ENCODE results near the gene RCVRN.

DNA sequence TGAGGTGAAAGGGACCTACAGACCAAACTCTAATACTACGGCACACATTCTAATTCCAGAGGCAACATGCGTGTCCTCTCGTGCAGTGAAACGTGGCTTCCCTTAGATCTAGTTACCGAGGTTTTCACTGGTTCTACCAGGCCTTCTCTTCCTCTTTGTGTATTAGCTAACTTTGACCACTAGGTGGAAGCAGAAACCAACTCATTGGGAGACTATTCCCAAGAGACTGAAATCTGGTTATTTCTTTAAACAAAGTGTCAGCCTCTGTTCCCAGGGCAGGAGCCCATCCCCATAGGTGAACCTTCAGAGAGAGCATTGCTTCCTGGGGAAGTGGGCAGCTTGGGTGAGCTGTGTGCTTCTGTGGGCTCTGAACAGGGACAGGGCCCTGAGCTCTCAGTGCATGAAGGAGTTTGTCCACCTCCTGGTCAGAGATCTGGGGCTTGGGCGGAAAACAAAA lies 19.7 kb upstream of the RCVRN start:
- no peak for TF ChIP-seq POLR2A (IDR thresholded peaks at IDR 0.05)
- TF ChIP-seq, protein P1, sequence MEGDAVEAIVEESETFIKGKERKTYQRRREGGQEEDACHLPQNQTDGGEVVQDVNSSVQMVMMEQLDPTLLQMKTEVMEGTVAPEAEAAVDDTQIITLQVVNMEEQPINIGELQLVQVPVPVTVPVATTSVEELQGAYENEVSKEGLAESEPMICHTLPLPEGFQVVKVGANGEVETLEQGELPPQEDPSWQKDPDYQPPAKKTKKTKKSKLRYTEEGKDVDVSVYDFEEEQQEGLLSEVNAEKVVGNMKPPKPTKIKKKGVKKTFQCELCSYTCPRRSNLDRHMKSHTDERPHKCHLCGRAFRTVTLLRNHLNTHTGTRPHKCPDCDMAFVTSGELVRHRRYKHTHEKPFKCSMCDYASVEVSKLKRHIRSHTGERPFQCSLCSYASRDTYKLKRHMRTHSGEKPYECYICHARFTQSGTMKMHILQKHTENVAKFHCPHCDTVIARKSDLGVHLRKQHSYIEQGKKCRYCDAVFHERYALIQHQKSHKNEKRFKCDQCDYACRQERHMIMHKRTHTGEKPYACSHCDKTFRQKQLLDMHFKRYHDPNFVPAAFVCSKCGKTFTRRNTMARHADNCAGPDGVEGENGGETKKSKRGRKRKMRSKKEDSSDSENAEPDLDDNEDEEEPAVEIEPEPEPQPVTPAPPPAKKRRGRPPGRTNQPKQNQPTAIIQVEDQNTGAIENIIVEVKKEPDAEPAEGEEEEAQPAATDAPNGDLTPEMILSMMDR (IDR thresholded peaks at IDR 0.05): peak; percentile 79 to 91 (median 84)

Data from adrenal gland (tissue), 5 donors.